HepG2 (cell line): Measurements from ENCODE around the gene CACNA1G. TPM values are rescaled to one million over a fixed set of nuclear protein-coding genes. Genes with fewer than 3 reads are reported as not detected.

ENCODE experiments used
- ATAC-seq: fragments of 200-7000 bp; cut with Tn5 transposase; 3 replicates; pipeline ENCODE4 v1.9.1; 2020; ENCODE audit warnings: mild to moderate bottlenecking, moderate library complexity
- BruUV-seq: library from RNA; stranded (reverse); fragments of 400-500 nt; replicated peaks from 2 replicates; lab custom pipeline; 2021; lab: Mats Ljungman, UMichigan
- CTCF ChIA-PET: fragments of 300-600 bp; formaldehyde crosslinking; extraction: SDS; loops from one replicate; lab custom pipeline; 2021; ENCODE audit warnings: low total read pairs, inconsistent platforms, low intra/inter-chr PET ratio; lab: Yijun Ruan, JAX
- POLR2A ChIA-PET: fragments of 350-600 bp; sonication (Branson Sonifier 250); formaldehyde crosslinking; loops from one replicate; lab custom pipeline; 2020; ENCODE audit warnings: antibody characterized with exemption, inconsistent platforms; lab: Yijun Ruan, JAX
- DNase-seq: peaks from one replicate; pipeline ENCODE4 v3.0.0-alpha.2; 2015; ENCODE audit warnings: low spot score
- FAIRE-seq: peaks from 3 replicates; lab custom pipeline; 2011; peaks lifted over from hg19 to GRCh38; lab: Jason Lieb, UNC
- H2AFZ ChIP-seq: one replicate; pipeline ENCODE4 v1.6.1; 2011; ENCODE audit warnings: low read length, inconsistent platforms
- H3K27ac ChIP-seq: fragments of 300-600 bp; 3 replicates; pipeline ENCODE4 v1.8.0; 2011; ENCODE audit warnings: mixed run types, mild to moderate bottlenecking, mixed read lengths, low read length, inconsistent platforms; ENCODE audit not compliant: insufficient read depth; ENCODE audit errors: extremely low read length
- H3K27me3 ChIP-seq, 2 experiments: fragments of 200-600 bp in 1 of 2; 2 replicates in 1 of 2; 3 replicates in 1 of 2; pipeline versions ENCODE4 v1.6.0 to v1.8.0; 2011; ENCODE audit warnings: low read length in 2 of 2, mild to moderate bottlenecking in 2 of 2, moderate library complexity in 2 of 2, inconsistent platforms in 1 of 2; ENCODE audit not compliant: insufficient read depth in 2 of 2, control insufficient read depth in 1 of 2
- H3K36me3 ChIP-seq, 2 experiments: fragments of 200-600 bp in 1 of 2; replicated peaks in 1 of 2; 2 replicates in 1 of 2; 3 replicates in 1 of 2; pipeline versions ENCODE4 v1.5.1 to v1.8.0; 2011; ENCODE audit warnings: low read length in 2 of 2, inconsistent platforms in 1 of 2; ENCODE audit not compliant: insufficient read depth in 2 of 2, control insufficient read depth in 1 of 2
- H3K4me1 ChIP-seq: 2 replicates; pipeline ENCODE4 v1.5.1; 2012; ENCODE audit warnings: low read length, inconsistent platforms; ENCODE audit not compliant: insufficient read depth
- H3K4me2 ChIP-seq: 2 replicates; pipeline ENCODE4 v1.6.0; 2011; ENCODE audit warnings: low read depth, low read length, inconsistent platforms
- H3K4me3 ChIP-seq, 3 experiments: fragments of 200-600 bp in 1 of 3; sonication (generic), shearing (Covaris generic) in 1 of 3; replicated peaks in 1 of 3; 2 replicates each; pipeline ENCODE4 v1.5.1; 2011 to 2016; ENCODE audit warnings: low read length in 3 of 3, inconsistent platforms in 2 of 3, low read depth in 2 of 3, mild to moderate bottlenecking in 2 of 3, control low read depth in 1 of 3, mixed read lengths in 1 of 3; ENCODE audit not compliant: insufficient read depth in 1 of 3
- H3K79me2 ChIP-seq: one replicate; pipeline ENCODE4 v1.6.1; 2011; ENCODE audit warnings: low read length, inconsistent platforms; ENCODE audit not compliant: insufficient read depth
- H3K9ac ChIP-seq: 2 replicates; pipeline ENCODE4 v1.6.0; 2011; ENCODE audit warnings: mild to moderate bottlenecking, low read depth, low read length, inconsistent platforms; ENCODE audit not compliant: insufficient read depth
- H3K9me3 ChIP-seq: 2 replicates; pipeline ENCODE4 v1.5.1; 2012; ENCODE audit warnings: mild to moderate bottlenecking, low read length
- H4K20me1 ChIP-seq: 2 replicates; pipeline ENCODE4 v1.6.0; 2011; ENCODE audit warnings: inconsistent platforms, mild to moderate bottlenecking, low read length, moderate library complexity; ENCODE audit not compliant: insufficient read depth
- ADNP ChIP-seq: sonication (generic); formaldehyde crosslinking; IDR thresholded peaks from 2 replicates; pipeline ENCODE4 v1.4.0; 2020; ENCODE audit warnings: missing genetic modification reagents
- ATF1 ChIP-seq: IDR thresholded peaks from 2 replicates; pipeline ENCODE4 v1.6.1; 2016; ENCODE audit warnings: mild to moderate bottlenecking, control low read depth
- BATF2 ChIP-seq: sonication (generic); formaldehyde crosslinking; IDR thresholded peaks from 2 replicates; pipeline ENCODE4 v1.8.0; 2022; ENCODE audit warnings: mild to moderate bottlenecking, missing genetic modification reagents, moderate library complexity
- CREB1 ChIP-seq, 2 experiments: fragments of 450-650 bp in 1 of 2; IDR thresholded peaks; 2 replicates each; pipeline ENCODE4 v1.6.1; 2016 to 2017; ENCODE audit warnings: control low read depth in 1 of 2, mild to moderate bottlenecking in 1 of 2, missing compliant biosample characterization in 1 of 2, missing genetic modification characterization in 1 of 2
- HNF4A ChIP-seq: sonication (generic); formaldehyde crosslinking; IDR thresholded peaks from 2 replicates; pipeline ENCODE4 v1.4.0; 2020; ENCODE audit warnings: missing genetic modification reagents
- RFXAP ChIP-seq: sonication (generic); formaldehyde crosslinking; IDR thresholded peaks from 2 replicates; pipeline ENCODE4 v1.4.0; 2020; ENCODE audit warnings: missing genetic modification reagents, borderline replicate concordance
- YEATS2 ChIP-seq: sonication (generic); formaldehyde crosslinking; IDR thresholded peaks from 2 replicates; pipeline ENCODE4 v1.4.0; 2020; ENCODE audit warnings: missing genetic modification reagents, borderline replicate concordance
- ZBTB26 ChIP-seq: IDR thresholded peaks from 2 replicates; pipeline ENCODE4 v1.6.1; 2016; ENCODE audit warnings: missing compliant biosample characterization, missing genetic modification reagents, borderline replicate concordance
- ZNF121 ChIP-seq: sonication (generic); formaldehyde crosslinking; IDR thresholded peaks from 2 replicates; pipeline ENCODE4 v1.5.0; 2020; ENCODE audit warnings: mild to moderate bottlenecking, missing genetic modification reagents
- ZNF451 ChIP-seq: sonication (generic); formaldehyde crosslinking; IDR thresholded peaks from 2 replicates; pipeline ENCODE4 v1.5.0; 2020; ENCODE audit warnings: mild to moderate bottlenecking, missing genetic modification reagents
- ZNF501 ChIP-seq: sonication (generic); formaldehyde crosslinking; IDR thresholded peaks from 2 replicates; pipeline ENCODE4 v1.5.1; 2020; ENCODE audit warnings: mild to moderate bottlenecking, moderate library complexity, missing genetic modification reagents
- ZNF747 ChIP-seq: sonication (generic); formaldehyde crosslinking; IDR thresholded peaks from 2 replicates; pipeline ENCODE4 v1.8.1; 2023; ENCODE audit warnings: missing genetic modification reagents, mild to moderate bottlenecking, borderline replicate concordance
- ZNF749 ChIP-seq: sonication (generic); formaldehyde crosslinking; IDR thresholded peaks from 2 replicates; pipeline ENCODE4 v1.8.0; 2022; ENCODE audit warnings: mild to moderate bottlenecking, missing genetic modification reagents, moderate library complexity, borderline replicate concordance
- ZNF781 ChIP-seq: sonication (generic); formaldehyde crosslinking; IDR thresholded peaks from 2 replicates; pipeline ENCODE4 v1.5.1; 2020; ENCODE audit warnings: borderline replicate concordance, mild to moderate bottlenecking, missing genetic modification reagents; ENCODE audit errors: not compliant biosample characterization
- WGBS: methylation state at CpG from one replicate; pipeline ENCODE4 v1.1.6; 2017; ENCODE audit warnings: low lambda C conversion rate; 5-methylcytosine and 5-hydroxymethylcytosine counted together
- in situ Hi-C: cut with HindIII; loops from 2 replicates; pipeline ENCODE4 v1.10.0; 2017; ENCODE audit warnings: low pct_unique_long_range_greater_than_20kb; ENCODE audit not compliant: extremely low pct_ligation_motif_present
- intact Hi-C: fragments of 100-400 bp; cut with micrococcal nuclease; formaldehyde crosslinking; loops from one replicate; pipeline ENCODE4 v1.10.0; 2022; ENCODE audit not compliant: unreplicated experiment
- polyA plus RNA-seq, 8 experiments: library from polyadenylated mRNA; depleted of rRNA in 3 of 8; stranded (reverse) in 7 of 8; unstranded in 1 of 8; fragments of >200 nt; fragmentation: Illumina TruSeq in 4 of 8; extraction: Trizol in 4 of 8; gene quantifications; 2 replicates each; pipeline versions ENCODE4 v1.2.1 to v1.2.3, GENCODE V29; 2011 to 2016; ENCODE audit warnings: low read depth in 4 of 8, missing spikeins in 1 of 8, mixed read lengths in 1 of 8; ENCODE audit not compliant: insufficient read depth in 1 of 8
- total RNA-seq, 5 experiments: library from RNA; depleted of rRNA; stranded (reverse); fragments of >200 nt; fragmentation: Illumina TruSeq; extraction: Trizol; gene quantifications; 2 replicates each; pipeline ENCODE4 v1.2.3, GENCODE V29; 2016; ENCODE audit warnings: low read depth in 1 of 5

Gene CACNA1G
- total and polyA plus RNA-seq, 2 of the 13 experiments (the other 11 are each of a cell fraction or from before 2014, with no cell fraction given), result 0.02 TPM; not detected in 1

- in situ Hi-C loops, result no loop called here
- Histone ChIP-seq H3K9me3 (no peaks in the 10 kb centered on the region), H3K4me2 (no peak overlapping the region), H4K20me1 (no peaks in the 10 kb centered on the region), H3K4me1 (no peaks in the 10 kb centered on the region), H3K4me3 (no peak overlapping the region), H2AFZ (no peak overlapping the region), H3K36me3 (no peaks in the 10 kb centered on the region; a peak in 1 of 5 replicates), H3K27ac (no peak overlapping the region), H3K79me2 (no peaks in the 10 kb centered on the region), H3K9ac (no peak overlapping the region), H3K27me3 (peaks cover 36 to 90% of the 10 kb centered on the region in 2 experiments; a peak in 4 of 5 replicates)
- CTCF ChIA-PET, result no interaction called here
- FAIRE-seq (no peak), ATAC-seq (no peak), DNase-seq (no peak)
- WGBS, result 24% methylated on average over 8 of the region's 15 CpGs
- no TSS peak for BruUV-seq
- POLR2A ChIA-PET, result no interaction called here
- intact Hi-C loops, result no loop called here
- TF ChIP-seq CREB1 (IDR thresholded peaks at IDR 0.05) (peak; percentile 74), CREB1 (CRISPR knock-in tag; IDR thresholded peaks at IDR 0.05) (no peak), RFXAP (no peak)
These were observed 39.1 kb downstream of the CACNA1G start for GRCh38 chr17:50599606-50600005.

DNA sequence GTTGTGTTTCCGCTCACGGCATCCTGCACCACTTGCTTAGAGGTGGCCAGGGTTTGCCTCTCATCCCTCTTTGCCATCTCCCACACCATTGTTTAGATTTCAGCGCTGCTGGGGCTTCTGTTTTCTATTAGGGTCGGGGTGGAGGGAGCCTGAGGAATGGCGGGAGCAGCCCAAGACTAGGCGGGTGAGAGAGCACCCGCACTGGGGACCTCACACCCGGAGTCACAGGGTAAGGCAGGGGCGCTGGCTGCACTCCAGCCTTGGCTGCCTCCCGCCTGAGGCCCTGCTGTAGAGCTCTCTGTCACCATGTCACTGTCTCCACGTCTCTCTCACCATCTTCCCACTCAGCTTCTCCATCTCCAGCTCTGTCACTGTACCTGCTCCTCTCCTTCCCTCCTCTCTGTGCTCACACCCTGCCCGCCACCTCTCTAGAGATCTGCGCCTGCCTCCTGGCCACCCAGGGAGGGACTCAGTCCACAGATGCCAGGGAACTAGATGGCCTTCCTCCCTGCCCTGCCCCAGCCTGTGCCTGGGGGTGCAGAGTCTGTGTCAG, 41.4 kb downstream of the CACNA1G start:
- CTCF ChIA-PET, result no interaction called here
- Histone ChIP-seq H3K4me2 (no peak overlapping the region), H3K4me3 (no peak overlapping the region), H3K36me3 (no peaks in the 10 kb centered on the region), H3K4me1 (no peaks in the 10 kb centered on the region), H3K27ac (no peak overlapping the region), H4K20me1 (no peaks in the 10 kb centered on the region), H3K27me3 (peaks cover 29 to 90% of the 10 kb centered on the region in 2 experiments; a peak in 4 of 5 replicates), H2AFZ (no peak overlapping the region), H3K79me2 (no peaks in the 10 kb centered on the region), H3K9me3 (no peaks in the 10 kb centered on the region), H3K9ac (no peak overlapping the region)
- no peak for DNase-seq
- BruUV-seq, result no TSS peak
- in situ Hi-C loops (no loop called here), intact Hi-C loops (no loop called here)
- POLR2A ChIA-PET, result no interaction called here
- WGBS, result 39% methylated on average over 13 of the region's 13 CpGs
- ATAC-seq, result no peak
- FAIRE-seq, result no peak
- TF ChIP-seq ZNF747 (CRISPR knock-in tag), result no peak
- TF ChIP-seq ZNF781 (CRISPR knock-in tag), result no peak
- no peak for TF ChIP-seq ZNF451 (CRISPR knock-in tag)
- no peak for TF ChIP-seq ZBTB26
- TF ChIP-seq ZNF749, result no peak
- no peak for TF ChIP-seq YEATS2 (CRISPR knock-in tag)
- no peak for TF ChIP-seq ADNP (CRISPR knock-in tag)
- no peak for TF ChIP-seq HNF4A (CRISPR knock-in tag)
- no peak for TF ChIP-seq BATF2
- TF ChIP-seq ATF1, result no peak
- TF ChIP-seq ZNF121 (CRISPR knock-in tag), result no peak
- no peak for TF ChIP-seq ZNF501 (CRISPR knock-in tag)
